Activated CD8-positive, alpha-beta memory T cell treated with anti-CD3 and anti-CD28 coated beads for 4 hours (primary cell): Measurements from ENCODE around the gene SRPK3.

Experiments used
- DNase-seq, 2 donors: peaks; one replicate each; pipeline ENCODE4 v3.0.0-alpha.2; 2020; ENCODE audit warnings: low read depth in 2 of 2

The SRPK3 gene

GRCh38 chrX:153770601-153771414, 10.0 kb upstream of the SRPK3 start:
- no peak for DNase-seq

GRCh38 chrX:153771415-153772315, 9.2 kb upstream of the SRPK3 start:
- DNase-seq, result no peak

- DNase-seq, result no peak
Observed at GRCh38 chrX:153772316-153773217, 8.3 kb upstream of the SRPK3 start.

- no peak for DNase-seq
Observed at GRCh38 chrX:153773218-153773611, 7.6 kb upstream of the SRPK3 start.

GRCh38 chrX:153773741-153774575, 6.9 kb upstream of the SRPK3 start:
- DNase-seq, result no peak

- DNase-seq, result no peak
Observed at GRCh38 chrX:153774576-153775292, 6.1 kb upstream of the SRPK3 start.

- no peak for DNase-seq
Observed at GRCh38 chrX:153775293-153776119, 5.3 kb upstream of the SRPK3 start.

GRCh38 chrX:153776120-153776599, 4.7 kb upstream of the SRPK3 start:
- no peak for DNase-seq

GRCh38 chrX:153776611-153777045, 4.2 kb upstream of the SRPK3 start:
- no peak for DNase-seq

GRCh38 chrX:153777261-153778090, 3.4 kb upstream of the SRPK3 start:
- DNase-seq, result no peak

GRCh38 chrX:153778181-153778580, 2.7 kb upstream of the SRPK3 start:
- no peak for DNase-seq

- no peak for DNase-seq
Observed at GRCh38 chrX:153778684-153779101, 2.1 kb upstream of the SRPK3 start.

GRCh38 chrX:153779891-153780677, 757 bp upstream of the SRPK3 start:
- DNase-seq, result no peak

GRCh38 chrX:153781428-153782047, 697 bp downstream of the SRPK3 start:
- no peak for DNase-seq

- no peak for DNase-seq
Observed at GRCh38 chrX:153782313-153782712, 1.5 kb downstream of the SRPK3 start.

- DNase-seq, result no peak
Observed at GRCh38 chrX:153782871-153783270, 2.0 kb downstream of the SRPK3 start.
